H1 (cell line): ENCODE data around the gene CRTC1.

Experiments used
- CEBPB ChIP-seq: IDR thresholded peaks from 2 replicates; pipeline ENCODE4 v1.6.1; 2012; ENCODE audit warnings: low read depth, low read length
- CHD1 ChIP-seq: IDR thresholded peaks from 2 replicates; pipeline ENCODE4 v1.6.1; 2012; ENCODE audit warnings: low read depth, low read length, improper control_type of control experiment
- CTCF ChIP-seq, 3 experiments: IDR thresholded peaks; 1 replicate in 2 of 3; 2 replicates in 1 of 3; pipeline versions ENCODE4 v1.5.1 to v1.6.1; 2011; ENCODE audit warnings: low read length in 3 of 3, mild to moderate bottlenecking in 3 of 3, inconsistent platforms in 2 of 3, low read depth in 1 of 3, moderate library complexity in 1 of 3; ENCODE audit not compliant: insufficient read depth in 1 of 3; ENCODE audit errors: control extremely low read depth in 1 of 3
- EP300 ChIP-seq, 2 experiments: IDR thresholded peaks; 1 replicate in 1 of 2; 2 replicates in 1 of 2; pipeline ENCODE4 v1.6.1; 2011 to 2012; ENCODE audit warnings: low read depth in 2 of 2, low read length in 2 of 2, mild to moderate bottlenecking in 2 of 2, borderline replicate concordance in 1 of 2, inconsistent platforms in 1 of 2, moderate library complexity in 1 of 2
- HDAC2 ChIP-seq, 2 experiments: fragments of 300-600 bp in 1 of 2; sonication (generic) in 1 of 2; IDR thresholded peaks; 2 replicates each; pipeline ENCODE4 v1.6.1; 2011 to 2012; ENCODE audit warnings: low read depth in 2 of 2, low read length in 2 of 2, mild to moderate bottlenecking in 2 of 2, moderate library complexity in 2 of 2, borderline replicate concordance in 1 of 2, inconsistent platforms in 1 of 2
- KDM1A ChIP-seq: fragments of 200-600, 300-600 bp; sonication (generic); IDR thresholded peaks from 2 replicates; pipeline ENCODE4 v1.7.1; 2016; ENCODE audit warnings: mild to moderate bottlenecking, low read length, borderline replicate concordance
- MAFK ChIP-seq: IDR thresholded peaks from 2 replicates; pipeline ENCODE4 v1.6.1; 2012; ENCODE audit warnings: low read depth, mild to moderate bottlenecking, improper control_type of control experiment, low read length
- MAX ChIP-seq: IDR thresholded peaks from 2 replicates; pipeline ENCODE4 v1.6.1; 2012; ENCODE audit warnings: inconsistent platforms
- POLR2AphosphoS5 ChIP-seq: IDR thresholded peaks from 2 replicates; pipeline ENCODE4 v1.6.1; 2011; ENCODE audit warnings: low read depth, low read length
- RNF2 ChIP-seq: fragments of 200-900, 300-1000 bp; sonication (generic); IDR thresholded peaks from 2 replicates; pipeline ENCODE4 v1.7.1; 2016; ENCODE audit warnings: borderline replicate concordance, low read depth, mild to moderate bottlenecking, antibody characterized with exemption, low read length; ENCODE audit not compliant: poor library complexity, severe bottlenecking; ENCODE audit errors: missing control alignments
- SIRT6 ChIP-seq: IDR thresholded peaks from one replicate; pipeline ENCODE4 v1.7.1; 2012; ENCODE audit warnings: low read length, inconsistent platforms
- TAF1 ChIP-seq: IDR thresholded peaks from 2 replicates; pipeline ENCODE4 v1.6.1; 2011; ENCODE audit warnings: mild to moderate bottlenecking, low read depth, low read length
- ZNF274 ChIP-seq: IDR thresholded peaks from 2 replicates; pipeline ENCODE4 v1.7.0; 2012; ENCODE audit warnings: low read length, borderline replicate concordance; ENCODE audit errors: extremely low read depth

GRCh38 chr19:18715416-18715815 is 31.9 kb downstream of the CRTC1 start:
- TF ChIP-seq CTCF (IDR thresholded peaks at IDR 0.05; ENCODE audit: control extremely low read depth in 1 of 3, insufficient read depth in 1 of 3, low read depth in 1 of 3, low read length in 3 of 3), result no peak
- TF ChIP-seq POLR2AphosphoS5, result no peak
- TF ChIP-seq KDM1A, result no peak
- no peak for TF ChIP-seq CHD1
- no peak for TF ChIP-seq EP300 (IDR thresholded peaks at IDR 0.05; ENCODE audit: borderline replicate concordance in 1 of 2, low read depth in 2 of 2, low read length in 2 of 2)
- TF ChIP-seq ZNF274, result no peak
- no peak for TF ChIP-seq RNF2
- no peak for TF ChIP-seq MAFK
- TF ChIP-seq TAF1, result no peak
- no peak for TF ChIP-seq SIRT6
- no peak for TF ChIP-seq HDAC2 (IDR thresholded peaks at IDR 0.05; ENCODE audit: borderline replicate concordance in 1 of 2, low read depth in 2 of 2, low read length in 2 of 2)
- TF ChIP-seq CEBPB, result no peak
- TF ChIP-seq MAX, result no peak
